Osteocyte (in vitro differentiated cells): ENCODE data around the gene NFYC. TPM values are rescaled to one million over a fixed set of nuclear protein-coding genes. Genes with fewer than 3 reads are reported as not detected.

Experiments used
- DNase-seq: peaks from one replicate; pipeline ENCODE4 v3.0.0; 2021; ENCODE audit warnings: mixed read lengths; ENCODE audit not compliant: unreplicated experiment; ENCODE audit errors: extremely low spot score
- H3K27ac Mint-ChIP-seq: one replicate; pipeline ENCODE4 v1.8.0; 2021; ENCODE audit warnings: mild to moderate bottlenecking, mixed read lengths; ENCODE audit not compliant: unreplicated experiment
- H3K27me3 Mint-ChIP-seq: one replicate; pipeline ENCODE4 v1.8.0; 2021; ENCODE audit warnings: mixed read lengths; ENCODE audit not compliant: unreplicated experiment
- H3K36me3 Mint-ChIP-seq: one replicate; pipeline ENCODE4 v1.8.0; 2021; ENCODE audit warnings: mixed read lengths; ENCODE audit not compliant: unreplicated experiment
- H3K4me1 Mint-ChIP-seq: one replicate; pipeline ENCODE4 v1.8.0; 2021; ENCODE audit warnings: mixed read lengths; ENCODE audit not compliant: unreplicated experiment
- H3K4me3 Mint-ChIP-seq: one replicate; pipeline ENCODE4 v1.8.0; 2021; ENCODE audit warnings: mild to moderate bottlenecking, moderate library complexity, mixed read lengths; ENCODE audit not compliant: unreplicated experiment
- H3K9me3 Mint-ChIP-seq: one replicate; pipeline ENCODE4 v1.8.0; 2021; ENCODE audit warnings: mixed read lengths; ENCODE audit not compliant: unreplicated experiment
- total RNA-seq: library from RNA; stranded (reverse); gene quantifications from 2 replicates; pipeline ENCODE4 v1.2.1, GENCODE V29; 2021
- TF ChIP-seq, protein P1 (sequence below): fragments of 200-600 bp; sonication (generic); IDR thresholded peaks from 2 replicates; pipeline ENCODE4 v1.5.0; 2021; ENCODE audit warnings: antibody characterized with exemption, mild to moderate bottlenecking, moderate library complexity

NFYC gene
- total RNA-seq, 1 donor from 2014 or later: 49.0 TPM

GRCh38 chr1:40748841-40749718, 57.6 kb downstream of the NFYC start:
- no peak overlapping the region for H3K27ac Mint-ChIP-seq
- no peaks in the 10 kb centered on the region for H3K27me3 Mint-ChIP-seq
- no peaks in the 10 kb centered on the region for H3K9me3 Mint-ChIP-seq
- peaks cover 20% of the 10 kb centered on the region for H3K4me1 Mint-ChIP-seq
- TF ChIP-seq, protein P1, sequence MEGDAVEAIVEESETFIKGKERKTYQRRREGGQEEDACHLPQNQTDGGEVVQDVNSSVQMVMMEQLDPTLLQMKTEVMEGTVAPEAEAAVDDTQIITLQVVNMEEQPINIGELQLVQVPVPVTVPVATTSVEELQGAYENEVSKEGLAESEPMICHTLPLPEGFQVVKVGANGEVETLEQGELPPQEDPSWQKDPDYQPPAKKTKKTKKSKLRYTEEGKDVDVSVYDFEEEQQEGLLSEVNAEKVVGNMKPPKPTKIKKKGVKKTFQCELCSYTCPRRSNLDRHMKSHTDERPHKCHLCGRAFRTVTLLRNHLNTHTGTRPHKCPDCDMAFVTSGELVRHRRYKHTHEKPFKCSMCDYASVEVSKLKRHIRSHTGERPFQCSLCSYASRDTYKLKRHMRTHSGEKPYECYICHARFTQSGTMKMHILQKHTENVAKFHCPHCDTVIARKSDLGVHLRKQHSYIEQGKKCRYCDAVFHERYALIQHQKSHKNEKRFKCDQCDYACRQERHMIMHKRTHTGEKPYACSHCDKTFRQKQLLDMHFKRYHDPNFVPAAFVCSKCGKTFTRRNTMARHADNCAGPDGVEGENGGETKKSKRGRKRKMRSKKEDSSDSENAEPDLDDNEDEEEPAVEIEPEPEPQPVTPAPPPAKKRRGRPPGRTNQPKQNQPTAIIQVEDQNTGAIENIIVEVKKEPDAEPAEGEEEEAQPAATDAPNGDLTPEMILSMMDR: no peak
- peaks cover 60% of the 10 kb centered on the region for H3K36me3 Mint-ChIP-seq
- no peak for DNase-seq
- H3K4me3 Mint-ChIP-seq: no peak overlapping the region

DNA sequence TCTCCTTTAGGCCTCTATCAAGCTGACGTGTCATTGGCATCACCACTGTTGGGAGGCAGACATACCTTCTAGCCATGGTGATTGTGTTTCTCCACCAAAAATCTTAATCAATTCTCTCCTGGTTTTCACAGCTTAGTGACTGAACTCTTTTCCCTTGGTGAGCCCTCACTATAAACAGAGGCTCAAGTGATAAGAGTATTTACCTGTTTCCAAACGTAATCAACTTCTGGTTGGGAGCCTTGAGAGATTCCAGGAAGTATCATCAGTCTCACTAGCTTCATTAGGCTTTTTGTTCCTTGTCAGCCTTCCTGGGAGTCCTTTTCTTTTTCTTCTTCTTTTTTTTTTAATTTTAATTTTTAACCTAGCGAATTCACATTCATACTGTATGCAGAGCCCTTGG, 58.3 kb downstream of the NFYC start:
- H3K27ac Mint-ChIP-seq: no peak overlapping the region
- H3K27me3 Mint-ChIP-seq: no peaks in the 10 kb centered on the region
- H3K4me1 Mint-ChIP-seq: peaks cover 20% of the 10 kb centered on the region
- no peak overlapping the region for H3K4me3 Mint-ChIP-seq
- no peak for DNase-seq
- TF ChIP-seq, protein P1: no peak
- peaks cover 67% of the 10 kb centered on the region for H3K36me3 Mint-ChIP-seq
- H3K9me3 Mint-ChIP-seq: no peaks in the 10 kb centered on the region

- Mint-ChIP-seq H3K36me3 (peaks cover 65% of the 10 kb centered on the region), H3K4me1 (peaks cover 16% of the 10 kb centered on the region)
- DNase-seq: no peak
These were observed 59.0 kb downstream of the NFYC start for GRCh38 chr1:40750451-40750908.

GRCh38 chr1:40751802-40752201, 60.3 kb downstream of the NFYC start:
- Mint-ChIP-seq H3K27me3 (no peaks in the 10 kb centered on the region), H3K9me3 (no peaks in the 10 kb centered on the region), H3K27ac (no peak overlapping the region), H3K4me1 (peaks cover 13% of the 10 kb centered on the region), H3K4me3 (no peak overlapping the region), H3K36me3 (peaks cover 68% of the 10 kb centered on the region)
- TF ChIP-seq, protein P1: no peak
- no peak for DNase-seq

More at GRCh38 chr1:40750451-40750908, 59.0 kb downstream of the NFYC start:
- H3K9me3 Mint-ChIP-seq: no peaks in the 10 kb centered on the region
- no peak overlapping the region for H3K4me3 Mint-ChIP-seq
- no peaks in the 10 kb centered on the region for H3K27me3 Mint-ChIP-seq
- TF ChIP-seq, protein P1: no peak
- H3K27ac Mint-ChIP-seq: no peak overlapping the region

- Mint-ChIP-seq H3K36me3 (peaks cover 66% of the 10 kb centered on the region), H3K9me3 (no peaks in the 10 kb centered on the region), H3K27ac (no peak overlapping the region), H3K4me1 (peaks cover 19% of the 10 kb centered on the region), H3K27me3 (no peaks in the 10 kb centered on the region), H3K4me3 (no peak overlapping the region)
- TF ChIP-seq, protein P1: no peak
- no peak for DNase-seq
These were observed 61.8 kb downstream of the NFYC start for GRCh38 chr1:40753142-40753882.
